ENCODE data around the gene PARVG. TPM values are rescaled to one million over a fixed set of nuclear protein-coding genes. Genes with fewer than 3 reads are reported as not detected.

PARVG gene
- total RNA-seq, 1 experiment from 2014 or later, result 1.3 TPM

GRCh38 chr22:44136112-44136511 is 44.6 kb upstream of the PARVG start:
- no peak overlapping the region for H3K4ac ChIP-seq (ENCODE audit: low read depth, low read length)
- no peak overlapping the region for H3K9ac ChIP-seq (ENCODE audit: extremely low read depth, insufficient read length, low read length)
- no peaks in the 10 kb centered on the region for H3K79me1 ChIP-seq (ENCODE audit: insufficient read depth, low read depth, low read length, poor library complexity, severe bottlenecking)
- H3K56ac ChIP-seq (ENCODE audit: insufficient read length, low read depth, low read length), result no peak overlapping the region
- no peaks in the 10 kb centered on the region for H3K79me2 ChIP-seq (ENCODE audit: insufficient read depth, low read length)
- no peak overlapping the region for H4K8ac ChIP-seq (replicated peaks; ENCODE audit: insufficient read length, low read depth, low read length)
- no peak overlapping the region for H2AFZ ChIP-seq (ENCODE audit: low read length)
- peaks cover 27 to 34% of the 10 kb centered on the region in 2 experiments for H3K9me3 Mint-ChIP-seq
- H4K91ac ChIP-seq (ENCODE audit: insufficient read length, low read depth, low read length), result no peak overlapping the region
- H3K27ac ChIP-seq (ENCODE audit: insufficient read length, low read depth, low read length), result no peak overlapping the region
- H3K18ac ChIP-seq (ENCODE audit: insufficient read length, low read depth, low read length), result no peak overlapping the region
- H2AK5ac ChIP-seq (ENCODE audit: insufficient read length, low read length), result no peak overlapping the region
- no peak overlapping the region for H2BK120ac ChIP-seq (ENCODE audit: low read depth, low read length, poor library complexity, severe bottlenecking)
- H4K5ac ChIP-seq (ENCODE audit: insufficient read length, low read depth, low read length), result no peak overlapping the region
- H2BK5ac ChIP-seq (ENCODE audit: insufficient read length, low read length), result no peak overlapping the region
- peaks cover 25 to 38% (median 34%) of the 10 kb centered on the region in 3 experiments for H3K36me3 Mint-ChIP-seq (ENCODE audit: insufficient read depth in 1 of 3, low read depth in 3 of 3)
- H3T11ph ChIP-seq (ENCODE audit: low read length), result no peak overlapping the region
- peaks cover 22% of the 10 kb centered on the region for H3K9me3 ChIP-seq (ENCODE audit: control insufficient read depth, low read depth, low read length)
- no peak overlapping the region for H3K27ac Mint-ChIP-seq
- H2BK12ac ChIP-seq (ENCODE audit: insufficient read length, low read depth, low read length), result no peak overlapping the region
- H3K27me3 ChIP-seq (ENCODE audit: insufficient read depth, low read length), result no peaks in the 10 kb centered on the region
- no peaks in the 10 kb centered on the region for H4K20me1 ChIP-seq (ENCODE audit: control insufficient read depth, insufficient read depth, insufficient read length)
- TF ChIP-seq CTCF (conservative IDR thresholded peaks at IDR 0.05), result no peak
- no CpG with 5 or more reads among the region's 8 CpGs for WGBS (ENCODE audit: extremely low coverage, insufficient read length, low lambda C conversion rate)
- peaks cover 10 to 11% of the 10 kb centered on the region in 2 experiments for H3K4me1 Mint-ChIP-seq
- no peak for DNase-seq
- H3K4me2 ChIP-seq (ENCODE audit: insufficient read depth, insufficient read length, low read length), result no peak overlapping the region
- H3K23me2 ChIP-seq (ENCODE audit: insufficient read length, low read depth, low read length, poor library complexity, severe bottlenecking), result no peaks in the 10 kb centered on the region
- H3K27me3 Mint-ChIP-seq (ENCODE audit: low read depth), result no peaks in the 10 kb centered on the region; the same call in 1 of the 2 replicates
- no peak overlapping the region for H3K4me3 Mint-ChIP-seq
- no peak overlapping the region for H3K14ac ChIP-seq (ENCODE audit: insufficient read depth, low read length)
- no peak overlapping the region for H2BK15ac ChIP-seq (ENCODE audit: low read depth, low read length)
- peaks cover 3% of the 10 kb centered on the region for H3K4me1 ChIP-seq (ENCODE audit: insufficient read depth, low read length)
- no peak overlapping the region for H3K23ac ChIP-seq (ENCODE audit: insufficient read length, low read depth, low read length)
- H2BK20ac ChIP-seq (ENCODE audit: low read depth, low read length, poor library complexity, severe bottlenecking), result no peak overlapping the region

Measured in H9 (cell line).